AML-193 (cell line): ENCODE results near the gene JARID2.

Experiments
- DNase-seq, 2 experiments: peaks; one replicate each; lab custom pipeline; 2025; lab: John Stamatoyannopoulos, UW

JARID2 gene

DNA sequence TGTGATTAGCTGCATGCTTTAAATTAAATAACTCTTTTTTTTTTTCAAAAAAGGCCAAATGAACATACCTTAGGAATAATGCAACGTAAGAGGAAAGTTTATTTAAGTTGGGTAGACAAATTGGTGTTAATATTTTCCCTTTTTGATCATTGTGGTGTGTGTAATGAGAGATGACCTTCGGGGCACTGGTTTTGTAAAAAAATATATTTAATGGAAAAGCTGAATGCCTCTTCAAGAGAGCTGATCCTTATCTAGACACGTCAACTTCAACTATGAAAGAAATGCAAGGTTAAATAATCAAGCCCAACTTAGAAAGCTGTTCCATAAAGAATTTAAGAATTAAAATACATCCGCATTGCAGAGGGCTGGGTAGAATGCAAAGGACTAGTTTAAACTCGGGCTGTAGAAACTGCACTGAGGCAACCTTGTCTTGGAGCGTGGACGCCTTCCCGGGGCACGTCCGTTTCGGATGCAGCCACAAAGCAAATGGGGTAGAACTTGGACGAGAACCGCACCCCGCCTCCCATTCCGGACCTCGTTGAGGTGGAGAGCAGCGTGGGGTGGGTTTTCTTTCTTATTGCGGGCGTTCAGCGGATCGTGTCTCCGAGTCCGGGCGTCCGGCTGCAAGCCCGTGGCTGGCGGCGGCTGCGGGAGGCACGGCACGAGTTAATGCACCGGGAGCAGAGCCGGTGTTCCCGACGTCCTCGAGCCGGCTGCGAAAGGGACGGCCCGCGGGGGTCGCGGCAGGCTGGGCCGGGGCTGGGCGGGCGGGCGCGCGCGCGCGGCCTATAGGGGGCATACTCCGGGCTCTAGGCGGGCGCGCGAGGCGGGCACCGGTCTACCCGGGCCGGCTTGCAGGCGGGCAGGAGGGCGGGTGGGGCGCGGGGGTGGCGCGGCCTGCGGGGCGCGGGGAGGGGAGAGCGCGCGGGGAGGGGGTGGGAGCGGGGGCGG, 1.9 kb downstream of the JARID2 start:
- peak in 1 of 2 experiments; percentile 54 for DNase-seq

DNA sequence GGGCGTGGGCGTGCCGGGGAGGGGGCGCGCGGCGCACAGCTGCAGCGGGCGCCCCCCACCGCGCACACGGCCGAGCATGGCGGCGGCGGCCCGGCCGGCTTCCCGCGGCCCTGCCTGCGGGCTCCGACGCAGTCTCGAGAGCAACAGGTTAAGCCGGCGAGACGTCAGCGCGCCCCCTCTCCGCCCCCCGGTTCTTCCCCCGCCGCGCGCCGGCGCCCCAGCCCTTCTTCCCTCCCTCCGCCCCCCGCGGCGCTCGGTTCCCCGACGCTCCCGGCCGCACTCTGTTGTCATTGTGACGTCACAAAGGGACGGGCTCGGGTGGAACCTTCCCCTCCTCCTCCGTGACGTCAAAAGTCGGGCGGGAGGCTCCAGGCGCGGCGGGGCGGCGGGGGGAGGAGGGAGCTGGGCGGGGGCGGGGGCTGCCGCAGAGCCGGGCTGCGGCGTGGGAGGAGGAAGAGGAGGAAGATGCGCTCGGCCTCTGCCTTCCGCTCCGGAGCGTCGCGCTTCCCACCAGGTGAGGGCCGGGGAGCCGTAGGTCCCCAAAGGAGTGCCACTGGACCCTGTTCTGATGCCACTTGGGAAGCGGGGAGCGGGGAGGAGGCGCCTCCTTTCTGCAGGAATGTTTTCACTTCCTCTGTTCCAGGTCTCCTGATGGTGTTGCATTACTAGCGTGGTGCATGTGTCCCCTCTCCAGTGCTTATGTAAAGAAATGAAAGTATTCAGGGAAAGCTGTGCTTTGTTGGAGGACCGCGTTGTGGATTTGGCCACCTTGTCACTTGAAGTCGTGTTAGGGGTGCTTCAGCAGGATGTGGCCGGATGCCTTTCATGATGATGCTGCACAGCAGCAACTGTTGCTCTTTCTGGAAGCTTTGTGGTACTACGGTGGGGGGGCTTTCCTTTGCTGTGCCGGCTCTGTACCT, 2.8 kb downstream of the JARID2 start:
- peak; percentile 90 for DNase-seq

DNA sequence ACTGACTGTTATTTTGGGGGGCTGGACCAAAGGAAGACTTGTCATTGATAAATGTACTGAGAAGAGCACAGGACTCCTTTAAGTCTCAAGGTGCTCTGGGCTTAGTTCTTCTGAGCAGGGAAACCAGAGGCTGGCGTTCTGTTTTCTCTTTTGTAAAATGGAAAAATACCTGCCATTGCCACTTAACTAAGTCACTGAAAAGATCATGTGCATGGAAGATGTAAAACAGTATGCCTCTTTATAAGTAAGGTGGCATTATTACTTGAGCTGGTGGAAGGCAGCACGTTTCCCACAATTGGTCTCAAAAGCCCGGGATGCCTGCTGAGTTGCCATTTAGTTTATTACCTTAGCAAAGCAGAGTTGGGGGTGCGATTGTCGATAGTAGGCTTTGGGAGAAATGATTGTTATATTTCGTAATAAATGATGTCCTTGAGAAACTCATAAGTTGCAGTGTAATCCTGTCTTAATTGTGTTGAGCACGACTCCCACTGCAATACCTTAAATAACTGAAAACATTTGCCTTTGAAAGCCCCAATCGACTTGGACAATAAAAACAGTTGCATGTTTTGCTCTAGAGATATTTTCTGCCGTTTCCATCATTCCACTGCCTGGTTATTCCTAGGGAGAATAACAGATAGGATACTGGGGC, 3.6 kb downstream of the JARID2 start:
- peak; percentile 39 to 47 for DNase-seq

DNA sequence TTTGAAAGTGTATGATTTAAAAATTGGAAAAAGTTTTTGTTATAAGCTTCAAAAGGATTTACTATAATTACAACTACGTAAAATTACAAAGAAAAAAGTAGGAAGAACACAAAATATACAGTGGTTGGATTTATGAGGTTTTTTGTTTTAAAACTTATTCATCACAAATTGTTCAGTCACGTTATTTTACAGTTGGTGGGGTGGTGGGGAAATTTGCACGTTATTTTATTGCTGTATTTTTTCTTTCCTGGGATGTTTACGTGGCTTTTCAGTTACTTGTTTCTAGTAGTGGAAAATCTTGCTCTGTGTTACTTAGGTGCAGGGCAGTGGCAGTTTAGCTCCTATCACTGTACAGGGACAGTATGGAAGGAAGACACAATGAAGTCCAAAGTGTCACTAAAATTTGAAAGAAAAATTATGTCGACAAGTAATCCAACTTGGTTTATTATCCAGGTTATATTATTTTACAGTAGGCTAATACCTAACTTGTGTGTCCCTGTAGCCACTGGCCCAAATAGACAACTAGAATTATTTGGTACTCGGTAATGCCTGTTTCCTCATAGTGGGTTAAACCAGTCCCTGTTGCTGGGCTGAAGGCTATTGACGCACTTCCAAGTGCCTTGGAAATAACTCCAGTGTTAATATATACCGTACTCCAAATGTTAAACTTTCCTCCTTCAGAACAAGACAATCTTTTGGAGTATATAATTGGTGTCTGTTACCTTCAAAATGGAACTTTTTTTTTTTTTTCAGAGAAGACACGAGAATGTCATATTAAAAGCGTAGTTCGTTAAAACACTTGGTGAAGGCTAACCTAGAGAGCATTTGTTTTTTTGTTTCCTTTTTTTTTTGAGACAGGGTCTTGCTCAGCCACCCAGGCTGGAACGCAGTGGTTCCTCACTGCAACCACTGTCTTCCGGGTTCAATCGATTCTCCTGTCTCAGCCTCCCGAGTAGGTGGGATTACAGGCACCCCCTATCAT, 4.6 kb downstream of the JARID2 start:
- DNase-seq = peak in 1 of 2 experiments; percentile 33

DNA sequence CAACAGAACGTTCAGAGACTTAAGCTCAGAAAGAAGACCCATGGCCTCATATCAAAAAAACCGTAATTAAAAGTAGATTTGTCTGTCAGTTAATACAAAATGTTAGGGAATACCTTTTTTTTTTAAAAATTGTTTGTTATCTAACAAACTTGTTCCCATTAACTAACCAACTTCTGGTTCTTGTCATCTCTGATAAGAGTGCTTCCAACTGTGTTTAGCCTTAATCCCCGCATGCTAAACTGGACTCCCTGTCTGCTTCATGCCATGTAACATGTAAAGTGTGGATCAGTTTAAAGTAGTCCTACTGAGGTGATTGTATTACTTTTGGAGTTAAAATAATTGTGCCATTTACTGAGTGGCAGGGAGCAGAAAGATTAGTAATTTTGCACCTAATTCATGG, 6.3 kb downstream of the JARID2 start:
- DNase-seq = no peak

DNA sequence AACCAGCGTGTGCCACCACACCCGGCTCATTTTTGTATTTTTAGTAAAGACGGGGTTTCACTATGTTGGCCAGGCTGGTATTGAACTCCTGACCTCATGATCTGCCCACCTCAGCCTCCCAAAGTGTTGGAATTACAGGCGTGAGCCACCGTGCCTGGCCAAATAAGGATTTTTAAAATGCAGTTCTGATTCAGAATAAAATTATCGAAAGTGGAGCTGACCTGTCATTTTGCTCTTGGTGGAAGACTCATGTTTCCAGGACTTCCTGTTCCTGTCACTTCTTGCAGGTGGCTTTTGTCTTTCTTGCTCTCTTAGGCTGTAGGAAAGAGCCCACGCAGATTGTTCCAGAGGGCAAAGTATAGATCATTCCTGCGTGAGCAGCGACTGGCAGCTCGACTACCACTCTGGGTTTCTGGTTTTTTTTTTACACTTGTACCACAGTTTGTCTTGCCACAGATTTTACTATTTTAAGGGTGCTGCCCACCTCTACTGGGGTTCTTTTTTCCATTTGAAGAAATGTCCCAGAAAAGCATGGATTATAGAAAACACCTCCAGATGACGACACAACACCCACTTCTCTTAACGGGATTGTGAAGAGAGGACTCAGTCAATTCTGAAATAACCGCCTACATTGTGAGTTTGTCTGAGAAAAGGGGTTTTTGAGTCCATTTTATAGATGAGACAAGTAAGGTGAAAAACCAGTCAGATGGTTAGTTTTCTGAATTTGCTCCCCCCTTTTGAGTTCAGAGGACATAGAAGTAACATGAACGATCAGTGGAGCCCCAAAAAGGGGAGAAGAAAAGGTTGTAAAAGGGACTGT, 7.5 kb downstream of the JARID2 start:
- no peak for DNase-seq

DNA sequence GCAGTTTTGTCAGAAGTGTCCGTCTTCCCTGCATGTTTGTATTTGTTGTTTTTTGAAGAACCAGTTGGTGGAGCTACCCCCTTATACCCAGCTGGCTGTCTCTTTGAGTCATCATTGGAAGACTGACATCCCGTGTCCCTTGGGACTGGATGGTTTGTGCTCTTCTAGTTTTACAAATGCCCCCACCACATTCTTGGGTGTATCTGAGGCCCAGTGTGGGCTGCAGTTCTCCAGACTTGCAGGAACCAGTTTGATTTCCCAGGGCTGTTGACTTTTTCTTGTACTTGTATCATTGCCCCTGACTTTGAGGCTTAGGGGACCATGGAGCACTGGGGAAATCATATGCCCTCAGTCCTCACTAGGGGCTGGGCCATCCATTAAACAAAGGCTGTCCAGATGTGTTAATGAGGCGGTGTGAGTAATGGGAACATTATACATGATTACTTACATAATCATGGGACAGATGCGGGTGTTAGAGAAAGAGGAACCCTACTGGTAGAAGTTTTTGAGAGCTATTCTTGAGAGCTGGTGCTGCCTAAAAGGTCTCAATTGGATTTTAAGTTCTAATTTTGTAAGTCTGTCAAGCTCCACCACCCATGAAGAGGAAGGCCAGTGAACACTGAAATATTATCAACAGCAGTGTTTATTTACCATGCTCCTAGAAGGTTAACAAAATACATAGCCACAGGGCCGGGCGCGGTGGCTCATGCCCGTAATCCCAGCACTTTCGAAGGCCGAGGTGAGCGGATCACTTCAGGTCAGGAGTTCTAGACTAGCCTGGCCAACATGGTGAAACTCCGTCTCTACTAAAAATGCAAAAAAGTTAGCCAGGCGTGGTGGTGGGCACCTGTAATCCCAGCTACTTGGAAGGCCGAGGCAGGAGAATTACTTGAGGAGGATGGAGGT, 8.5 kb downstream of the JARID2 start:
- peak; percentile 59 to 67 for DNase-seq

DNA sequence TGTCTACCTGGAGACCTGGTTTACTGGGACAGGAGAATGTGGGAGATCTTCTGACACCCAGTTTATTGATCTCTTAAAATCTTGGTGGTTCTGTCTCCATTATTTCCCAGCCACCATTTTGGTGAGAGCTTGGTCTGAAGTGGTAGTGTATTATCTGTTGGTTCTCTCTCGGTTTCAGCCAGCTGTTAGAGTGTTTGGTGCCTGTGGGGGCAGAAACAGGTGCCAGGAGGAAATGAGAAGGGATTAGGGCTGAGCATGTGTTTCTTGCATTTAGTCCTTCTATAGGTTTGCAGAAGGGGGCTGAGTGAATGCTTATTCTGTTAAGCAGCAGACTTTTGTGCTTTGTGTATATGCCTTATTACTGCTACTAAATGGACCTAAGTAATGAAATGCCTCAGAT, 9.6 kb downstream of the JARID2 start:
- no peak for DNase-seq

DNA sequence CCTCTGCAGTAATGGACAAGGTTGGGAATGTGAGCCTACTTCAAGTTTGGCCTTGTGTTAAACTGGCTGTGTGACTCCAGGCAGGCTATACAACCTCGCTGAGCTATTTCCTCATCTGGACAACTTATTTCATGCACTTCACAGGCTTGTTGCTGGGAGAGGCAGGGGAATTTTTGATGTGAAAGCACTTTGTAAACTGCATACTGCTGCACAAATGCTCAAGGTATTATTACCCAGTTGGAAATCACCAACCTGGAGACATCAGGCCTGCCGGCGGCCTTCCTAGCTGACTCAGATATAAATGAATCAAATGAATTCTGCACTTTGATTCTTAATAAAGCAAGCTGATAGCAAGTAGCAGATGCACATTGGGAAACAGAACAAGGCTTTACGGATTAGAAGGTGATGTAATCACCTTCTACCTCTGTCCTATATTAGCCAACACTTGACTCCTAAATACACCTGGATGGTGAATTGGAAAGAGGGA, 10.1 kb downstream of the JARID2 start:
- DNase-seq = no peak

DNA sequence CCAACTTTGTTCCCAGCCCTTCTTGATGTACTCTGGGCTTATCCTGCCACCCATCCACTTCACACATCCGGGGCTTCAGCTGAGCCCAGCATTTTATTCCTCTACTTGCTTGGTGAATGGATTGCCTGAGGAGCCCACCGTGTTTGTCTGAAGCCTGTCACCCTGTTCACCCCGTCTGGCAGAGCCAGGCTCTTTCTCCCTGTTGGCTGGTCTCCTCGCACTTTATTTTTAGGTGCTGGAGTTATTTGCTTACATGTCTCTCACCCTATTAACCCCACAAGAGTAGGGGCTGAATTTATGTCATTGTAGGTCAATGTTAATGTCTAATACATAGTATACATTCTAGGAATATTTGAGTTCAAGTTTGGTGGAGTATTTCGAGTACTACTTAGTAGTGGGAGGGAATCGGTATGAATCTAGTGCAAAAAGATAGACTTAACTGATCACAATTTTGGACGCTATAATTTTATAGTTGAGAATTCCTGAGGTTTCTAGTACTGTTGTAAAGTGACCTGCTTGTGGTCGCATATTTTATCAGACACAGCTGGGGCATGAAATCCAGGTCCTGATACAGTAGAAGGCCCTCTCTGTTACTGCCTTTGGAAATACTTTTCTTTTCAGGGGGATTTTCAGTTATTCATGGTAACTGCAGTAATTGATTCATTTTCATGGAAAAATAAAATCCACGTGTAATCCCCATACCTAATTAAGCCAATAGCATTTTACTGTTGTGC, 10.8 kb downstream of the JARID2 start:
- DNase-seq = no peak

DNA sequence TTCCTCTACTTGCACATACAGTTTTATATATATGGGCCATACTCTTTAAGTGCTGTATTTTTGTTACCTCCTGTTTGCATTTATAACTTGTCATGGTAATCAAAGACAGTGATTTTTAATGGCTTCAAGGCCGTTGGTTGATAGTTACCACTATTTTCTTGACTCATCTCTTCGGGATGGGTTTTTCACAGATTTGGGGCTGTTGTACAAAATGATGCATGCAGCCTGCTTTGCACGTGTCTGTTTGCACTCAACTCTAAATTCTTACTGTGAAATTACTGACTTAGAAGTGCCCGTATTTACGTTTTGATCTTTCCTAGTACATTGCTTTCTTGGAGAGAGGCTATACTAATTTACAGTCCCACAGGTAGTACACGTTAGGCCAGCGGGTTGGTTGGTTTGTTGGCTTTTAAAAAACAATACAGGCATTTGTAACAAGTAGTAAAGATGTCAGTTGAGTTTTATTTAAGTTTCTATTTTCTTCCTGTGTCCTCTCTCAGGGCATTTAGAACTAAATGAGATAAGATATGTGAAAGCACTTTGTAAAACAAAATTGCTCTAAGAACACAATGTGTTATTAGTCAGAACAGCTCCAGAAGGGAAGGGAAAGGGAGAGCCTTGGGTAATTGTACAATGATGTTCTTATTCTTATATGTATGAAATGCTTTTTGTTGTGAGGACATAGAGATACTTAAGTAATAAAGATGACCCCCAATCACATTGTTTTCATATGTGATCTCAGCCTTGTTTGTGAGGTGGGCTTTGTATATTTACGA, 11.7 kb downstream of the JARID2 start:
- DNase-seq = no peak

DNA sequence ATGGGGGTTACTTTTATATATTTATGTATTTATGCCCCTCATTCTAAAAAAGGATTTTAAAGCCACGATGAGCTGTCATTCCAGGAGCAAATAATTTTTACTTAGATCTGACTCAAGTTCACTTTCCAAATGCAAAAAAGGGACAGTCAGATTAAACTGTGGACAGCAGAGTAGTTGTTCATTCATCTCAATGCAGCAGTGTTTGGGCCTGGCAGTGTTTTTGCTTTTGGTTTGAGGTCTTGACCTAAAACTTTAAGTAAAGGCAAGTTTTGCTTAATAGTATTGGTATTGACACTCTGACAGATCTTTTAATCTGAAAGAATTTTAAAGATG, 13.9 kb downstream of the JARID2 start:
- DNase-seq = no peak

DNA sequence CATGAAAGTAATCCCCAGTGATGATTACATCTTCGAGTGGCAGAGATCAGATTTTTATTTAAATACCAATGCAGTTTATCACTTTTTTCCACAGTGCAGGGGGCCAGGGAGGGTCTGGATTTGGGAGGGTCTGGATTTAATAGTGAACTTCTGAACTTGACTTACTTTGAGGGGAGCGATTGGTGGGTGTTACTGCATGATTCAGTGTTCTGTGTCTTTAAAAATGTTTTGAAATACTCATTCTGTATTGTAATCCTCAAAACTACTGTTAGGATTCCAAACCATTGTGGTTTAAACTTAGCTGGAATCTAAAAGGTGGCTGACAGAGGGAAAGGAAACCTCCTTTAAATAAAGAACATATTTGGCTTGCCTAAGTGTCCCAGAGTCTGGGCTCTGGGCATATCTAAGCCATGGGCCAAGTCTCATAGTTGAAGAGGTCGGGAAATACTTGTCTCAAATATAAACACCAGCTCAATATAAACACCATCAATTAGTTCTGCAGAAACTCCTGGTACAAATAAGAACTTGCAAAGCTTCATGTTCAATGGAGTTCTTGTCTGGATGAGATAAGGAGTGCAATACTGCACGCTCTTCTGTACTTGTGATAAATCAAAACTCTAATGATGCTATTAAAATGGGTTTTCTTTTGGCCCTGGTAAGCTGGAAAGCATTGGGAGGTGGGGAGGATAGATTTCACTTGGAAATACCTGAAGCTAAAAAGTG, 14.4 kb downstream of the JARID2 start:
- no peak for DNase-seq

DNA sequence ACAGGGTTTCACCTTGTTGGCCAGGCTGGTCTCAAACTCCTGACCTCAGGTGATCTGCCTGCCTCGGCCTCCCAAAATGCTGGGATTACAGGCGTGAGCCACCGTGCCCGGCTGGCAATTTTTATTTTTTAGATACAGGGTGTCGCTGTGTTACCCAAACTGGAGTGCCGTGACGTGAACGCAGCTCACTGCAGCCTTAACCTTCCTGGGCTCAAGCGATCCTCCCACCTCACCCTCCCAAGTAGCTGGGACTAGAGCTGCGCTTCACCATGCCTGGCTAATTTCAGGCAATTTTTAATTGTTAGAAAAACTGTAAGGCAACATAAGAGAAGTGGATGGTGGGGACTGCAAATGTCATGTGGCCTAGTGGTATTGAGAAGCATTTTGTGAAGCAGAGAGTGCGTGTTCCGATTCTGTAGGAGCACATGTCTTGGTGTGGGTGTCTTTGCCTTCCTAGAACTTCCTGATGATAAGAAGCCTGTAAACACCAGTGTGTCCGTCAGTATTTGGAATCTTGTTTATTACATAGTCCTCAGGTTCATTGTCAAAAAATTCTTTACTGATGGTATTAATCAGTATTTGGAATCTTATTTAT, 18.0 kb downstream of the JARID2 start:
- DNase-seq = no peak

DNA sequence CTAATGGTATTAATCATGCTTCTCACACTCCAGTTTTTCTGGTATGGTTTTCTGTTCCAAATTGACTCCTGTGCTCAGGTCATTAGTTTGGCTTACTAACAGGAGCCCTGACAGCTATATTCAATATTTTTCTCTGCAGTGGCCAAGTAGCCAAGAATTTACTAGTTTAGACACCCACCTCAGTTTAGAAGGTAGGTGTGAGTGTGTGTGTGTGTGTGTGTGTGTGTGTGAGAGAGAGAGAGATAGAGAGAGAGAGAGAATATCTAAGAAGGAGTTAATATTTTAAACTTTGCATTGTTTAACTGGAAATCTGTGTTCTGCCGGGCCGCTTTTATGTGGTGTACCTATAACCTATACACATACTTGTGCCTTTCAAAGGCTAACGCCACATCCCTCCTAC, 18.5 kb downstream of the JARID2 start:
- no peak for DNase-seq
